RWPE2 (cell line): ENCODE data around the gene GPHN.
A peak's percentile ranks its signal among the peaks of the same experiment; 100 is the strongest.

Experiments
- ATAC-seq: fragments of 200-7000 bp; cut with Tn5 transposase; 3 replicates; pipeline ENCODE4 v1.9.1; 2021; ENCODE audit warnings: low read depth
- DNase-seq: peaks from one replicate; pipeline ENCODE4 v3.0.0-alpha.2; 2020; ENCODE audit warnings: low spot score
- H3K27ac ChIP-seq: fragments of 450-650 bp; 2 replicates; pipeline ENCODE4 v1.5.1; 2017; ENCODE audit warnings: mild to moderate bottlenecking; ENCODE audit not compliant: poor library complexity, severe bottlenecking
- H3K27me3 ChIP-seq: fragments of 250-450 bp; sonication (Bioruptor Pico); 2 replicates; pipeline ENCODE4 v1.5.1; 2021; ENCODE audit warnings: mild to moderate bottlenecking, moderate library complexity; ENCODE audit not compliant: insufficient read depth, poor library complexity, severe bottlenecking
- H3K36me3 ChIP-seq: fragments of 250-450 bp; sonication (Bioruptor Pico); 2 replicates; pipeline ENCODE4 v1.5.1; 2020; ENCODE audit warnings: low read depth, mild to moderate bottlenecking, moderate library complexity
- H3K4me1 ChIP-seq: fragments of 250-450 bp; sonication (Bioruptor Pico); 2 replicates; pipeline ENCODE4 v1.5.1; 2021; ENCODE audit warnings: mild to moderate bottlenecking, moderate library complexity; ENCODE audit not compliant: insufficient read depth, poor library complexity, severe bottlenecking
- H3K4me3 ChIP-seq: fragments of 250-450 bp; sonication (Bioruptor Pico); 2 replicates; pipeline ENCODE4 v1.5.1; 2021; ENCODE audit warnings: mild to moderate bottlenecking, moderate library complexity; ENCODE audit not compliant: severe bottlenecking
- H3K9me3 ChIP-seq: fragments of 250-450 bp; sonication (Bioruptor Pico); 2 replicates; pipeline ENCODE4 v1.5.1; 2021; ENCODE audit warnings: mild to moderate bottlenecking, moderate library complexity; ENCODE audit not compliant: severe bottlenecking
- TF ChIP-seq, protein P1 (sequence below): fragments of 450-650 bp; IDR thresholded peaks from one replicate; pipeline ENCODE4 v1.5.1; 2017; ENCODE audit warnings: mild to moderate bottlenecking, moderate library complexity; ENCODE audit not compliant: poor library complexity, severe bottlenecking

The GPHN gene

GRCh38 chr14:66735853-66736252, 227.9 kb downstream of the GPHN start:
- no peak for DNase-seq
- TF ChIP-seq, protein P1, sequence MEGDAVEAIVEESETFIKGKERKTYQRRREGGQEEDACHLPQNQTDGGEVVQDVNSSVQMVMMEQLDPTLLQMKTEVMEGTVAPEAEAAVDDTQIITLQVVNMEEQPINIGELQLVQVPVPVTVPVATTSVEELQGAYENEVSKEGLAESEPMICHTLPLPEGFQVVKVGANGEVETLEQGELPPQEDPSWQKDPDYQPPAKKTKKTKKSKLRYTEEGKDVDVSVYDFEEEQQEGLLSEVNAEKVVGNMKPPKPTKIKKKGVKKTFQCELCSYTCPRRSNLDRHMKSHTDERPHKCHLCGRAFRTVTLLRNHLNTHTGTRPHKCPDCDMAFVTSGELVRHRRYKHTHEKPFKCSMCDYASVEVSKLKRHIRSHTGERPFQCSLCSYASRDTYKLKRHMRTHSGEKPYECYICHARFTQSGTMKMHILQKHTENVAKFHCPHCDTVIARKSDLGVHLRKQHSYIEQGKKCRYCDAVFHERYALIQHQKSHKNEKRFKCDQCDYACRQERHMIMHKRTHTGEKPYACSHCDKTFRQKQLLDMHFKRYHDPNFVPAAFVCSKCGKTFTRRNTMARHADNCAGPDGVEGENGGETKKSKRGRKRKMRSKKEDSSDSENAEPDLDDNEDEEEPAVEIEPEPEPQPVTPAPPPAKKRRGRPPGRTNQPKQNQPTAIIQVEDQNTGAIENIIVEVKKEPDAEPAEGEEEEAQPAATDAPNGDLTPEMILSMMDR = no peak
- no peak overlapping the region for H3K4me3 ChIP-seq

GRCh38 chr14:66739826-66740225, 231.9 kb downstream of the GPHN start:
- no peak overlapping the region for H3K27ac ChIP-seq
- no peaks in the 10 kb centered on the region for H3K27me3 ChIP-seq
- DNase-seq (no peak), ATAC-seq (no peak)
- TF ChIP-seq, protein P1 = no peak
- no peaks in the 10 kb centered on the region for H3K36me3 ChIP-seq
- H3K4me3 ChIP-seq = no peak overlapping the region
- H3K9me3 ChIP-seq = no peaks in the 10 kb centered on the region
- H3K4me1 ChIP-seq = no peaks in the 10 kb centered on the region

More at GRCh38 chr14:66735853-66736252, 227.9 kb downstream of the GPHN start:
- no peak for ATAC-seq
- no peaks in the 10 kb centered on the region for H3K4me1 ChIP-seq
- no peaks in the 10 kb centered on the region for H3K9me3 ChIP-seq
- no peak overlapping the region for H3K27ac ChIP-seq
- H3K27me3 ChIP-seq = no peaks in the 10 kb centered on the region
- H3K36me3 ChIP-seq = no peaks in the 10 kb centered on the region

- Histone ChIP-seq H3K27ac (no peak overlapping the region), H3K36me3 (no peaks in the 10 kb centered on the region), H3K27me3 (no peaks in the 10 kb centered on the region), H3K4me1 (no peaks in the 10 kb centered on the region), H3K4me3 (no peak overlapping the region), H3K9me3 (no peaks in the 10 kb centered on the region)
- no peak for ATAC-seq
- DNase-seq = no peak
- TF ChIP-seq, protein P1 = no peak
Observed at GRCh38 chr14:66745078-66745477, 237.1 kb downstream of the GPHN start.

- TF ChIP-seq, protein P1 = peak; percentile 89
- ATAC-seq (peak; percentile 82), DNase-seq (no peak)
- H3K27me3 ChIP-seq = no peaks in the 10 kb centered on the region
- H3K36me3 ChIP-seq = no peaks in the 10 kb centered on the region
- no peak overlapping the region for H3K4me3 ChIP-seq
- no peak overlapping the region for H3K27ac ChIP-seq
- no peaks in the 10 kb centered on the region for H3K9me3 ChIP-seq
- no peaks in the 10 kb centered on the region for H3K4me1 ChIP-seq
Observed at GRCh38 chr14:66746316-66747006, 238.5 kb downstream of the GPHN start.

- Histone ChIP-seq H3K4me1 (no peaks in the 10 kb centered on the region), H3K27ac (no peak overlapping the region), H3K9me3 (no peaks in the 10 kb centered on the region), H3K4me3 (no peak overlapping the region), H3K27me3 (no peaks in the 10 kb centered on the region), H3K36me3 (no peaks in the 10 kb centered on the region)
- ATAC-seq = no peak
- TF ChIP-seq, protein P1 = no peak
- no peak for DNase-seq
Observed at GRCh38 chr14:66752109-66752508, 244.2 kb downstream of the GPHN start.
